Activated CD4-positive, alpha-beta T cell treated with anti-CD3 and anti-CD28 coated beads, Interleukin-2, amount 50 U/mL, for 16 hours (primary cell): ENCODE measurements around the gene TBC1D19.
A peak's percentile ranks its signal among the peaks of the same experiment; 100 is the strongest.

ENCODE experiments used
- DNase-seq: peaks from one replicate; pipeline ENCODE4 v3.0.0-alpha.2; 2020

TBC1D19 gene

DNA sequence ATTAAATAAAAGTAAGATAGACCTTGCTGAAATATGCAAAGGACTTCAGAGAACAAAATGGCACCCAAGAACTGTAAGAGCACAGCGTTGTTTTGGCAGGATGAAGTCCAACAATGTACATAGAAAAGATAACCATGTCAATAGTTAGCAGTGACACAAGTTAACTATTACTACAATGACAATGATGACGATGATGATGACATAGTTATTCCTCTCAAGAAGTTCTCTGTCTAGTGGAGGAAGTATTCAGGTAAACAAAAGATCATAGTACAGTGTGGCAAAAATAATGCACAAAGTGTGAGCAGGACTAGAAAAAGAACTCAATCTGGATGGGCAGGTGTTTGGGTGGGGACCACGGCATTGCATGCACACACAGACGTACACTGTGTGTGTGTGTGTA is 201.4 kb downstream of the TBC1D19 start:
- DNase-seq: no peak

DNA sequence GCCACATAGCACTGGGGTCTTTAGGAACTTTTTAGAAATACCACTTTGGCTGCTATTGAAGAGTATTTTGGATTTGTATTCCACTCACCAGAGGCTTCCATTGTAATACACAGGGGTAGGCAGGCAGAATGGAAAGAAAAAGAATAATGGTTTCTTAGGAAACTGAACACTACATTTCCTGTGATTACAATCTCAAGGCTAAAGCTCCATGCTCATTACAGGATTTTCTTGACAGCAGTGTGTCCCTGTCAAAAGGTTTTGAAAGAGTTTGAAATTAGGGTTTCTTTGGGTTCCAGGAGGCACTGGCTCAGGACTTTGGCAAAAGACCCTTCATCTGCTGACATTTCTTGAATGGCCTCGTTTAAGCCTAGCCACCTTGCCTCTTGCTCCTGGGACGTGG is 201.9 kb downstream of the TBC1D19 start:
- DNase-seq: no peak

DNA sequence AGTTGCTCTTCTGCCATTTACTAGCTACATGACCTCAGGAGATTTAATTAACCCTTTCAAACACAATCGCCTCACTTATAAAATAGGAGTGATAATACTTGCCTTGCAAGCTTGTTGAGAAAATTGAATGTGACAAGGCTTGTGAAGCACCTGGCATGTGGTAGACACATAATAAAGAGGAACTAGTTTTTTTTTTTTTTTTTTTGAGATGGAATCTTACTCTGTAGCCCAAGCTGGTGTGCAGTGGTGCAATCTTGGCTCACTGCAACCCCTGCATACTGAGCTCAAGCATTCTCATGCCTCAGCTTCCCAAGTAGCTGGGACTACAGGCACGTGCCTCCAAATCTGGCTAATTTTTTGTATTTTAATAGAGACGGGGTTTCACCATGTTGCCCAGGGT is 203.0 kb downstream of the TBC1D19 start:
- DNase-seq: no peak

DNA sequence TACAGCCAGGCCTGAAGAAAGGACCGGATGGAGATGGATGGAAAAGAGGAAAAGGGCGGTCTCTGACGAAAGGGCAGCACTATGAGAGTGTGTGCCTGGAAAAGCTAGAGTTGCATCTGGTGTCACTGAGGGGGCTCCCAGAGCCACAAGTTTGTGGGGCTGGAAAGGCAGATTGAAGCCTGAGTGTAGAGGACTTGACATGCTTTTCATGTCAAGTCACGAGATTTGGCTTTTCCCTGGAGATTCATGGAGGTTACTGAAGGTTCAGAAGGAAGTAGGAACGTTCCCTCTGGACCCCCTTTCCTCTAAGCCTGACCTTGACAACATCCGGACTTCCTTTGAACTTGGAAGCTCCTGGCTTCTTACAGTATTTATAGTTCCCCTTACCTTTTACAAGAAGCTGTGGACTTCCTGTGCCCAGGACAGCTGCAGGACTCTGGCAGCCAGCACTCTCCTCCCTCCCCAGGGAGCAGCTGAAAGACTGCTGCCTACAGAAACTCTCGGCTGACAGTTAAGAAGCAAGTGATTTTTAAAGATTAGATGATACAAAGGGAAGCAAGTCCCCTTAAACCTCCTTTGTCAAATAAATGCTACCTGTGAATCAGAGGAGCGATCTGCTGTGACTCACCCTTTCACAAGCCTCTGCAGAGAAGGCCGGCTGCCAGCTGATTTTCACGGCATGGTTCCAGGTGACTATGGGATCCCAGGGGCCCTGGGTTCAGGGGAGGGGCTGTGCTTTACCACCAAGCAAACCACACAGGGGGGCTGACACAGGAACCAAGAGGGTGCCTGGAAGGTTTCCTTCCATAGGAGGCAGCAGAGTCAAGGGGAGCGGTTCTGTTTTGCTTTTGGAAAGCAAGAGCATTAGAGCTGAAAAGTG is 203.8 kb downstream of the TBC1D19 start:
- peak; percentile 14 for DNase-seq

DNA sequence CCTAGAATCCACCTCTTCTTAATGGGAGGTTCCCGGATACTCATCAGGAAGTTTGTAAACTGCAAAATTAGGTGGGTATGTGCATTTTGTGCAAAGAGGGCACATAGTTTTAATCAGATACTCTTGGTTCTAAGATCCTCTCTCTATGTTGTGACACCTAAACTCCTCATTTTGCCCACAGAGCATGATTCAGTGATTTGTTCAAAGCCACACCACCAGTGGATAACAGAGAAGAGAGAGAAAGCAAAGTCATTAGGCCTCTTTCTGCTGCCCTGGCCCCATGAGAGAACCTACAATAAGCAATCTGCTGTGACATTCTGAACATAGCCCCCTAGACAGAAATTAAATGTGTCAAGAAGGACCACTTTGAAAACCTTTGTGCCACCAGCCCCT is 204.5 kb downstream of the TBC1D19 start:
- no peak for DNase-seq

DNA sequence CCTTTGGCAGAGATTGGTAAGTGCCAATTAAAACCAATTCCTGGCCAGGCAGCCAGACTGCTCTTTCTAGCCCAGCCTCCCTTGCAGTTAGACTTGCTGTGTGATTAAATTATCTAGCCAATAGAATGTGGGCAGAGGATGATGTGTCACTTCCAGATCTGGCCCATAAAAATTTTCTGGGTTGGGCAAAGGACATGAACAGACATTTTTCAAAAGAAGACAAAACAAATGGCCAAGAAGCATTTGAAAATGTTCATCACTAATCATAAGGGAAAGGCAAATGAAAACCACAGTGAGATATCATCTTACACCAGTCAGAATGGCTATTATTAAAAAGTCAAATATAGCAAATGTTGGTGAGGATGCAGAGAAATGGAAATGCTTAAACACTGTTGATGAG is 205.3 kb downstream of the TBC1D19 start:
- DNase-seq: no peak

DNA sequence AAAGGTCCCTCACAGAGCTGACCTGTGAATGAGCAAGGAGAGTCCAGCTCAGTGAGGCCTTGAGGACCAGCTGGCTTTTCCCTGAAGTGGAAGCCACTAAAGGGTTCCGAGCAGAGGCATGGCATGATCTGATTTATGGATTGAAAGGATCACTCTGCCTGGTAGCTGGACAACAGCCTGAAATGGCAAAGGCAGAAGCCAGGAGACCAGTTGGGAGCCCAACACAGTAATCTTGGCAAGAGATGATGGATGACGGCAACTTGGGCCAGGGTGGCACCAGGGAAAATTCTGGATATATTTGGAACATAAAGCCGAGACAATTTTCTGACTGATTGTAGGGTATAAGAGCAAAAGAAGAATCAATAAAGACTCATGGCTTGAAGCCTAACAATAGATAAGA is 207.5 kb downstream of the TBC1D19 start:
- no peak for DNase-seq

DNA sequence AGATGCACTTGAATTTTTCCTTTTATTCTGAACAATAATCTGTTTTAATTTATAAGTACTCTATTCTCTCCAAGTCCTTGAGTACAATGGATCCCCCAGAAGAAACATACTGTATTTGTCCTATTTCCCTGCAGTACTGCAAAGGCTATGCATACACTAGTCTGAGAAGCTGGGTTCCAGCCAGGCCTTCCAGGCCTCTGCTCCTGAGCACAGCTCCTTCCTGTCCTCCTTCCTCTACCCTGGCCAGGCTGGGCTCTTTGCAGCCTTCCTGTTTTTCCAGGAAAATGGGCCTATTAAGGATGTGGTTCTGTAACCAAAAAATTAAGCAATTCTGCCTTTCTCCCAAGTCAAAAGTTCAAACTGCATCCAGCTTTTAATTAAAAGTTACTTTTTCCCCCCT is 208.8 kb downstream of the TBC1D19 start:
- DNase-seq: no peak

DNA sequence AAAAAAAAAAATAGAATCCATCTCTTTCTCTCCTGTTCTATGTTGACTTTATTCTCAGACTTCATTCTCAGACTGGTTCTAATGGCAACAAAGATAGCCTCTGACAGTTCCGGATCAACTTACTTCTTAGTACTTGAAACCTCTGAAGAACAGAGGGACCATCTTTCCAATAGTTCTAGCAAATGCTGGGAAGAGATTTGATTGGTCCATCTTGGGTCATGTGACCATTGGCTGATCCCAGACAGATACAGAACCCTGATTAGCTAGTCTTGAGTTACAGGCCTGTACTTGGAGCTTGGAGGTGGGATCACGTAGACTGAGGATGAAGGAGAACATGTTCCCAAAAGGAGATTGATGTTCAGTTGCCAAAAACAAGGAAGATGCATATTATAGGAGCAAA is 209.9 kb downstream of the TBC1D19 start:
- no peak for DNase-seq

DNA sequence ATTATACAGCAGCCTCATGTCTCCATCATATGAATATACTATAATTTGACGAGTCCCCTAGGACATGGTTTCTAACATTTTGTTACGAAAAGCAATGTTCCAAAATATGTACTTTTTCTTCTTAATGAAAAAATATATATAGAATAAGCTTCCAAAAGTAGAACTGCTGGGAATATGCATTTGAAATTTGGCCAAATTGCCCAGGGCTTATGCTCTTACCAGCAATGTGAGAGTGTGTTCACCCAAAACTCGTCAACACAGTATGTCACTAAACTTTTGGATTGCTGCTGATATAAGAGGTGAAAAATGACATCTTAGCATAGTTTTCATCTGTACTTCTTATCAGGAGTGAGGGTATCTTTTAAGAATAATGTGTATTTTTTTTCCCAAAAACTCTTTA is 212.2 kb downstream of the TBC1D19 start:
- DNase-seq: no peak

DNA sequence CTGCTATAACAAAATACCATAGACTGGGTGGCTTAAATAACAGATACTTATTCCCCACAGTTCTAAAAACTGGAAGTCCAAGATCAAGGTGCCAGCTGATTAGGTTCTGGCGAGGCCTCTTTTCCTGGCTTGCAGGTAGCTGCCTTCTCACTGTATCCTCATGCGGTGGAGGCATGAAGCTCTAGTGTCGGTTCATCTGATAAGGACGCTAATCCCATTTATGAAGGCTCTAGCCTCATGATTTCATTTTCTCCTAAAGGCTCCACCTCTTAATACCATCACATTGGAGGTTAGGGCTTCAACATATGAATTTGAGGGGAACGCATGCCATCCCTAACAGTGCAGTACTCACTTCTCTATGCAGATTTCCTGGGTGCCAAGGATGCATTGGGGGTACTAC is 218.9 kb downstream of the TBC1D19 start:
- DNase-seq: no peak

DNA sequence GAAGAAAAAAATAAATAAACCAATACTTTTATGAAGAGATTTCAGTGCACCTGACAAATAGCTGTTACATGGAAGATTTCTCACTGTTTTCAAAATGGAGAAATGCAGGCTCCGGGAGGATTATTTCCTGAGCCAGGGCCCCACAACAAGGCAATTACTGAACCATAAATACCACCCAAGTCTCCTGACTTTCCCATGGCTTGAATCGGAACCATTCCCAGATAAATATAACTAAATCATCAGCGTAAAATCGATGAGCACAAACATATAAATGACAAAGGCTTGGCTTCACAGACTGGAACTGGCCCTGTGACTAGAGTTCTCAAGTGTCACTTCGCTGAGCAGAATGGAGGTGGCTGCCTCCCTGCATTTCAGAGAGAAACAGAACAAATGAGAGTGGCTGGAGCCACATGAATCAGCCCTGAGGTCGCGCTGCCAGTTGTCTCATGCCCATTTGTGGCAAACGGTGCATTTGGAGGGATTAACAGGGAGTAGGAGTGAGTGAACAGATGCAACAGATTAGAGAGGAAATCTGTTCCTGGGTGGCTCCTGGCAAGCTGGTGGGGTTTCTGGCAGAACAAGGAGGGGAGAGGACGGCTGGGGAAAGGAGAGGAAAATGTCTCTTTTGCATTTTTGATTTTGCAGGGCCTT is 219.5 kb downstream of the TBC1D19 start:
- no peak for DNase-seq

DNA sequence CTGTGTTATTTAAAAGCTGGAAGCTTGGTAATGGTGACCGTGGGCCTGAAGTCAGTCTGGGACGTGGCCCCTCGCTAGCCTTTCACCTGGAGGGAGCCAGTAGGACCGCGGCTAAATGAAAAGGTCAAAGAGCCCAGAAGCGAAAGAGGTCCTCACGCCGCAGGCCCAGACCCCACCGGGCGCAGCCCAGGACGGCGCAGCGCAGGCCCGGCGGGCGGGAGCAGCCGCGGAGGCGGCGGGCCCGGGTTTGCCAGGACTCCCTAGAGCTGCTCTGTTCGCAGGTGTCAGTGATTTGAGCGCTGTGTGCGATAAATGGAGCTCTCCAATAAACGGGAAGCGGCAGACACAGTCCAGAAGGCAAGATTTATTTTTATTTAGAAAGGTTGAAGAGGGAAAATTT is 220.6 kb downstream of the TBC1D19 start:
- DNase-seq: no peak

DNA sequence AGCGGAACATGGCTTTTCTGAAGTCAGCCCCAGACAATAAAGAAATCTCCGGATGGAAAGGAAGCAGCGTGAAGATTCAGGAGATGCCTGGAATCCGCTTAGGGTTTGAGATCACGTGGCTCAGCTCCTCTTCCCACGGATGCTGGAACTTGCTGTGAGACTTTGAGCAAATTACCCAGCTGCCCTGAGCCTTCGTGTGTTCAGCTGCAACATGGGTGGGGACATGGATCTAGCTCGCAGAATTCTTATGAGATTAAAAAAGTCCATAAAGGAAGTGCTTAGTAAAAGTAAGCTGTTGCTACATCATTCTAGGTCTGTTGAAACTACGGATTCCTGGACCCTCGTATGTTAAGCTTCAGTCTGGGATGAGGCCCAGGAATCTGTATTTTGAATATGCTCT is 221.0 kb downstream of the TBC1D19 start:
- DNase-seq: no peak
